ENCODE data around the gene FFAR1. TPM values are rescaled to one million over a fixed set of nuclear protein-coding genes. Genes with fewer than 3 reads are reported as not detected.

Gene FFAR1
- total and polyA plus RNA-seq, 2 of the 8 experiments (the other 6 are each of a cell fraction or from before 2014, with no cell fraction given), result not detected

- no peak overlapping the region for H3K9ac ChIP-seq (replicated peaks in 1 of 4; ENCODE audit: extremely low read depth in 1 of 4, low read depth in 3 of 4, low read length in 3 of 4)
- no peaks in the 10 kb centered on the region for H3K23me2 ChIP-seq (ENCODE audit: low read depth, low read length)
- H3K79me1 ChIP-seq (ENCODE audit: low read depth, low read length), result no peaks in the 10 kb centered on the region
- 89% methylated on average over 9 of the region's 9 CpGs; no CpG with 5 or more reads in 1 of the 2 experiments for WGBS, 2 experiments (ENCODE audit: extremely low coverage in 1 of 2, insufficient coverage in 1 of 2, insufficient read length in 1 of 2, insufficient replicate concordance in 2 of 2, low coverage in 1 of 2, low lambda C conversion rate in 2 of 2, missing lambda C conversion rate in 1 of 2)
- H3K36me3 ChIP-seq (ENCODE audit: control insufficient read depth in 2 of 4, insufficient read depth in 4 of 4, low read length in 3 of 4), result no peaks in the 10 kb centered on the region
- H3K27ac ChIP-seq (ENCODE audit: low read depth, low read length), result no peak overlapping the region
- H3K9me3 ChIP-seq (ENCODE audit: insufficient read depth in 2 of 2, low read depth in 1 of 2, low read length in 1 of 2), result 0 out of 4 replicates have a peak, but pooled peaks cover 0 to 2% of the 10 kb centered on the region in 2 experiments
- TF ChIP-seq KDM1A (IDR thresholded peaks at IDR 0.05; ENCODE audit: borderline replicate concordance, low read length), result peak; percentile 20; the same call in 1 of the 2 replicates
- no peak for TF ChIP-seq SRF (IDR thresholded peaks at IDR 0.05; ENCODE audit: low read depth, low read length)
- no peak for TF ChIP-seq RNF2 (IDR thresholded peaks at IDR 0.05; ENCODE audit: borderline replicate concordance, low read depth, low read length, missing control alignments, poor library complexity, severe bottlenecking)
- TF ChIP-seq TBP (IDR thresholded peaks at IDR 0.05; ENCODE audit: low read depth, low read length), result no peak
- no peak for TF ChIP-seq CBX5 (IDR thresholded peaks at IDR 0.05; ENCODE audit: low read depth, low read length)
- no peak for TF ChIP-seq FOSL1 (IDR thresholded peaks at IDR 0.05; ENCODE audit: insufficient read depth, low read depth, low read length)
- no peak for TF ChIP-seq EZH2 (IDR thresholded peaks at IDR 0.05; ENCODE audit: low read depth, low read length, severe bottlenecking)
- TF ChIP-seq SUZ12 (IDR thresholded peaks at IDR 0.05; ENCODE audit: low read length), result no peak
- no peak overlapping the region for H4K91ac ChIP-seq (replicated peaks; ENCODE audit: insufficient read length, low read length)
- no peaks in the 10 kb centered on the region for H3K4me1 ChIP-seq (replicated peaks in 1 of 4; ENCODE audit: control insufficient read depth in 3 of 4, insufficient read depth in 4 of 4, low read length in 3 of 4)
- H3K14ac ChIP-seq (ENCODE audit: insufficient read length), result no peak overlapping the region
- no peak overlapping the region for H3K18ac ChIP-seq (ENCODE audit: extremely low read depth, low read length)
- H2BK120ac ChIP-seq (replicated peaks; ENCODE audit: low read depth, low read length), result no peak overlapping the region
- ChIA-PET POLR2A (ENCODE audit: partially characterized antibody) (no interaction called here), CTCF (ENCODE audit: partially characterized antibody) (interaction anchor here (1.3 kb wide), 1 partner anchor 15 kb away, joined by 4 read pairs; no protein-coding TSS in a partner anchor)
- no peak overlapping the region for H4K5ac ChIP-seq (ENCODE audit: insufficient read length, low read depth, low read length)
- no peak overlapping the region for H2BK5ac ChIP-seq (ENCODE audit: low read depth, low read length)
- no peak overlapping the region for H3K4ac ChIP-seq (replicated peaks; ENCODE audit: insufficient read length, low read depth, low read length)
- H3K79me2 ChIP-seq (ENCODE audit: control insufficient read depth in 1 of 2, insufficient read depth in 2 of 2, low read length in 2 of 2), result no peaks in the 10 kb centered on the region
- DNase-seq (ENCODE audit: low read depth in 1 of 2, low spot score in 2 of 2) (no peak), FAIRE-seq (no peak)
- H3K23ac ChIP-seq (ENCODE audit: insufficient read length), result no peak overlapping the region
- H4K8ac ChIP-seq (ENCODE audit: extremely low read depth, insufficient read depth, low read length), result no peak overlapping the region
- no peak overlapping the region for H3K4me2 ChIP-seq (ENCODE audit: insufficient read depth in 1 of 2, low read depth in 2 of 2, low read length in 2 of 2)
- H2BK20ac ChIP-seq (ENCODE audit: low read length), result no peak overlapping the region
- no peak overlapping the region for H2AK5ac ChIP-seq (ENCODE audit: low read depth, low read length)
- no peak overlapping the region for H3K4me3 ChIP-seq (ENCODE audit: extremely low read depth in 1 of 4, insufficient read depth in 2 of 4, low read depth in 3 of 4, low read length in 4 of 4)
- no peak overlapping the region for H2AFZ ChIP-seq (ENCODE audit: low read length)
- H4K20me1 ChIP-seq (replicated peaks in 1 of 2; ENCODE audit: control insufficient read depth in 1 of 2, insufficient read depth in 2 of 2, low read length in 2 of 2), result no peaks in the 10 kb centered on the region
- no peak overlapping the region for H2BK12ac ChIP-seq (ENCODE audit: low read depth, low read length)
- no peak overlapping the region for H2BK15ac ChIP-seq (ENCODE audit: low read length)
- H3K27me3 ChIP-seq (replicated peaks in 1 of 4; ENCODE audit: control insufficient read depth in 3 of 4, extremely low read depth in 1 of 4, insufficient read depth in 3 of 4, low read length in 3 of 4), result no peaks in the 10 kb centered on the region
- H3K56ac ChIP-seq (replicated peaks; ENCODE audit: insufficient read length, low read depth, low read length), result no peak overlapping the region
Observed at GRCh38 chr19:35322014-35322413, 25.7 kb upstream of the FFAR1 start.
